Measurements from ENCODE around the gene SASH1. TPM values are rescaled to one million over a fixed set of nuclear protein-coding genes. Genes with fewer than 3 reads are reported as not detected.
A peak's percentile ranks its signal among the peaks of the same experiment; 100 is the strongest.

SASH1 gene
- total and polyA plus RNA-seq, 2 experiments from 2014 or later = 7.5 to 7.8 TPM

DNA sequence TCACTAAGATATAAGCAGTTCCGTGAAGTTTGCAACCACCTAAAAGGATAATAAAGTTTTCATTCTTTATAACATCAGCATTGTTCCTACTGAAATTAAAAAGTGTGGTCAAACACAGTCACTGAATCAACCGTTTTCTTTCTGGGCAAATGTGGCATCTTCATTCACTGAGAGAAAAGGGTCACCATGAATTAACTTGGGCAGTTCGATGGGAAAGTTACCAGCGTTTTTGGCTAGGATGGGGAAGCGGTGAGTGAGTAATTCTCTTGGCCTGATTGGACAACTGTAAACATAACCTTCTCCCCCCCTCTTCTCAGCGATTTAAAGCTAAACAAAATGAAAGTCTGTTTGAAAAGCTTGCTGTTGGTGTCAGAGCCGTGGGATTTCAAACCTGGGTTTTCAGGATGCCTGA is 181.8 kb downstream of the SASH1 start:
- Histone ChIP-seq H3K27ac (peak overlapping the region; percentile 70), H3K36me3 (replicated peaks; ENCODE audit: insufficient read depth, low read depth) (no peaks in the 10 kb centered on the region), H3K4me3 (no peak overlapping the region), H3K9me2 (replicated peaks; ENCODE audit: insufficient read depth) (no peaks in the 10 kb centered on the region), H3K9me3 (ENCODE audit: low read depth) (no peaks in the 10 kb centered on the region), H3K4me2 (peak overlapping the region; percentile 56), H3K4me1 (ENCODE audit: insufficient read depth) (peaks cover 3% of the 10 kb centered on the region), H3K27me3 (no peaks in the 10 kb centered on the region), H3K79me2 (no peaks in the 10 kb centered on the region), H4K20me1 (ENCODE audit: insufficient read depth, poor library complexity, severe bottlenecking) (no peaks in the 10 kb centered on the region), H2AFZ (no peak overlapping the region)
- TF ChIP-seq, protein P1, sequence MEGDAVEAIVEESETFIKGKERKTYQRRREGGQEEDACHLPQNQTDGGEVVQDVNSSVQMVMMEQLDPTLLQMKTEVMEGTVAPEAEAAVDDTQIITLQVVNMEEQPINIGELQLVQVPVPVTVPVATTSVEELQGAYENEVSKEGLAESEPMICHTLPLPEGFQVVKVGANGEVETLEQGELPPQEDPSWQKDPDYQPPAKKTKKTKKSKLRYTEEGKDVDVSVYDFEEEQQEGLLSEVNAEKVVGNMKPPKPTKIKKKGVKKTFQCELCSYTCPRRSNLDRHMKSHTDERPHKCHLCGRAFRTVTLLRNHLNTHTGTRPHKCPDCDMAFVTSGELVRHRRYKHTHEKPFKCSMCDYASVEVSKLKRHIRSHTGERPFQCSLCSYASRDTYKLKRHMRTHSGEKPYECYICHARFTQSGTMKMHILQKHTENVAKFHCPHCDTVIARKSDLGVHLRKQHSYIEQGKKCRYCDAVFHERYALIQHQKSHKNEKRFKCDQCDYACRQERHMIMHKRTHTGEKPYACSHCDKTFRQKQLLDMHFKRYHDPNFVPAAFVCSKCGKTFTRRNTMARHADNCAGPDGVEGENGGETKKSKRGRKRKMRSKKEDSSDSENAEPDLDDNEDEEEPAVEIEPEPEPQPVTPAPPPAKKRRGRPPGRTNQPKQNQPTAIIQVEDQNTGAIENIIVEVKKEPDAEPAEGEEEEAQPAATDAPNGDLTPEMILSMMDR (IDR thresholded peaks at IDR 0.05; ENCODE audit: poor library complexity) = no peak
- TF ChIP-seq EZH2phosphoT487 (IDR thresholded peaks at IDR 0.05; ENCODE audit: low read depth, severe bottlenecking, unreplicated experiment) (no peak), EZH2 (IDR thresholded peaks at IDR 0.05; ENCODE audit: borderline replicate concordance) (no peak)
- WGBS (ENCODE audit: low lambda C conversion rate, missing lambda C conversion rate) = 58% methylated on average over 7 of the region's 7 CpGs
- no peak for DNase-seq (ENCODE audit: low spot score)

DNA sequence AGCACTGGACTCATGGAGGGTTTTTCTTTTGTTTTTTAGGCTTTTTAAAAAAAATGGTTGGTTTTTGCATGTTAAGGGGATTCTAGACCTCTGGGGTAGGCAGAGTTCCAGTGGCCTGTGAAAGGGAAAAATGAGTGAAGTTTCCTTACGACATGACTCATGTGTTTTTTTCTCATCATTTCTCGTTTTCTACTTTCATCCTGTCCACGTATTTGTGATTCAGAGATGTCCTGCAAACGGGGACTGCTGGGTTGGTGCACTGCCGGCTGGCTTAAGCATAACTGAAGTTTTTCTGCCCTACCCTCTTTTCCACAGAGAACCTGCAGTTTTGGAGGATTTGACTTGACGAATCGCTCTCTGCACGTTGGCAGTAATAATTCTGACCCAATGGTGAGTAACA is 182.3 kb downstream of the SASH1 start:
- DNase-seq (ENCODE audit: low spot score) = no peak
- H3K4me3 ChIP-seq = no peak overlapping the region
- WGBS (ENCODE audit: low lambda C conversion rate, missing lambda C conversion rate) = 84% methylated on average over 8 of the region's 8 CpGs
- H3K36me3 ChIP-seq (replicated peaks; ENCODE audit: insufficient read depth, low read depth) = no peaks in the 10 kb centered on the region
- H3K27me3 ChIP-seq = no peaks in the 10 kb centered on the region
- peak overlapping the region; percentile 70 for H3K27ac ChIP-seq
- no peaks in the 10 kb centered on the region for H3K9me2 ChIP-seq (replicated peaks; ENCODE audit: insufficient read depth)
- peak overlapping the region; percentile 56 for H3K4me2 ChIP-seq
- no peak overlapping the region for H2AFZ ChIP-seq
- TF ChIP-seq EZH2phosphoT487 (IDR thresholded peaks at IDR 0.05; ENCODE audit: low read depth, severe bottlenecking, unreplicated experiment) (no peak), EZH2 (IDR thresholded peaks at IDR 0.05; ENCODE audit: borderline replicate concordance) (no peak)
- TF ChIP-seq, protein P1 (IDR thresholded peaks at IDR 0.05; ENCODE audit: poor library complexity) = no peak
- peaks cover 3% of the 10 kb centered on the region for H3K4me1 ChIP-seq (ENCODE audit: insufficient read depth)
- no peaks in the 10 kb centered on the region for H3K79me2 ChIP-seq
- no peaks in the 10 kb centered on the region for H4K20me1 ChIP-seq (ENCODE audit: insufficient read depth, poor library complexity, severe bottlenecking)
- H3K9me3 ChIP-seq (ENCODE audit: low read depth) = no peaks in the 10 kb centered on the region

DNA sequence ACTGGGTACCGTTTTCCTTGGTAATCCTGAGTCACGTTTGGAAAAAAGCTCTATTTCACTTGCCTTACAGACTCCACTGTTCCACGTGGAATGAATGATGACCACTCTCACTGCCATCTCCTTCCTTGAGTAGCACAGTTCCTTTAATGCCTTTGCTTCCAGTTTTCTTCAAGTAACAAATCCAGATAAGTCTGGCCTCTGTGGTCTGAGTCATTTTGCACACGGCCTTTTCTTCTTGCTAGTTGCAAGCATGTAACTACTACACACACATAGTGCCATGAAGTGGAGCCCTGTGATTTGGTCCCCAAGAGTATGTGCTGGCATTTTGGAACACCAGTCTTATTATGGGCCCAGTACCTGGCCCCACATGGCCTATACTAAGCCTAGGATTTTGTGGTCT is 182.8 kb downstream of the SASH1 start:
- Histone ChIP-seq H2AFZ (no peak overlapping the region), H3K9me2 (replicated peaks; ENCODE audit: insufficient read depth) (no peaks in the 10 kb centered on the region), H3K4me1 (ENCODE audit: insufficient read depth) (peaks cover 3% of the 10 kb centered on the region), H3K4me3 (no peak overlapping the region), H3K4me2 (no peak overlapping the region), H3K36me3 (replicated peaks; ENCODE audit: insufficient read depth, low read depth) (no peaks in the 10 kb centered on the region), H3K9me3 (ENCODE audit: low read depth) (no peaks in the 10 kb centered on the region), H3K27ac (peak overlapping the region; percentile 70), H3K79me2 (no peaks in the 10 kb centered on the region), H3K27me3 (no peaks in the 10 kb centered on the region), H4K20me1 (ENCODE audit: insufficient read depth, poor library complexity, severe bottlenecking) (no peaks in the 10 kb centered on the region)
- WGBS (ENCODE audit: low lambda C conversion rate, missing lambda C conversion rate) = 87% methylated on average over 4 of the region's 4 CpGs
- no peak for DNase-seq (ENCODE audit: low spot score)
- TF ChIP-seq EZH2phosphoT487 (IDR thresholded peaks at IDR 0.05; ENCODE audit: low read depth, severe bottlenecking, unreplicated experiment) = no peak
- no peak for TF ChIP-seq EZH2 (IDR thresholded peaks at IDR 0.05; ENCODE audit: borderline replicate concordance)
- TF ChIP-seq, protein P1 (IDR thresholded peaks at IDR 0.05; ENCODE audit: poor library complexity) = no peak

DNA sequence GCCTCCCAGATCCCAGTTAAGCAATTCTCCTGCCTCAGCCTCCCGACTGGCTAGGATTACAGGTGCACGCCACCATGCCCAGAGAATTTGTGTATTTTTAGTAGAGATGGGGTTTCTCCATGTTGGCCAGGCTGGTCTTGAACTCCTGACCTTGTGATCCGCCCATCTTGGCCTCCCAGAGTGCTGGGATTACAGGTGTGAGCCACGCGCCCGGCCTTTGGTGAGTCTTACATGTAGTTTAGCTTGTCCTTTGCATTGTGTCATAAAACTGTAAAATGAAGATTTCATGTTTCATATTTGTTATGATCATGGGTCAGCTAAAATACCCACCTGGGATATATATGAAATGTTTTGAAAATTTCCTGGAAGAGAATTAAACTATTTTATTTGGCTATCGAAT is 183.5 kb downstream of the SASH1 start:
- H3K4me1 ChIP-seq (ENCODE audit: insufficient read depth) = peaks cover 2% of the 10 kb centered on the region
- no peaks in the 10 kb centered on the region for H3K9me3 ChIP-seq (ENCODE audit: low read depth)
- no peak overlapping the region for H3K4me3 ChIP-seq
- no peak for DNase-seq (ENCODE audit: low spot score)
- no peaks in the 10 kb centered on the region for H3K79me2 ChIP-seq
- H3K4me2 ChIP-seq = no peak overlapping the region
- no peak overlapping the region for H3K27ac ChIP-seq
- no peaks in the 10 kb centered on the region for H3K27me3 ChIP-seq
- 98% methylated on average over 7 of the region's 7 CpGs for WGBS (ENCODE audit: low lambda C conversion rate, missing lambda C conversion rate)
- no peaks in the 10 kb centered on the region for H3K36me3 ChIP-seq (replicated peaks; ENCODE audit: insufficient read depth, low read depth)
- H4K20me1 ChIP-seq (ENCODE audit: insufficient read depth, poor library complexity, severe bottlenecking) = no peaks in the 10 kb centered on the region
- TF ChIP-seq EZH2 (IDR thresholded peaks at IDR 0.05; ENCODE audit: borderline replicate concordance) = no peak
- TF ChIP-seq EZH2phosphoT487 (IDR thresholded peaks at IDR 0.05; ENCODE audit: low read depth, severe bottlenecking, unreplicated experiment) = no peak
- TF ChIP-seq, protein P1 (IDR thresholded peaks at IDR 0.05; ENCODE audit: poor library complexity) = no peak
- no peak overlapping the region for H2AFZ ChIP-seq
- no peaks in the 10 kb centered on the region for H3K9me2 ChIP-seq (replicated peaks; ENCODE audit: insufficient read depth)
